ENCODE data around the gene KLK10.

Gene KLK10

GRCh38 chr19:51022526-51022925, 3.0 kb upstream of the KLK10 start:
- H3K4me3 ChIP-seq (replicated peaks; ENCODE audit: low read depth, low read length), result no peak overlapping the region
- no peak for TF ChIP-seq CTCF (IDR thresholded peaks at IDR 0.05; ENCODE audit: low read depth, low read length, missing control alignments)
- no peak for DNase-seq (ENCODE audit: extremely low read depth, low read depth)

GRCh38 chr19:51020988-51021651, 1.6 kb upstream of the KLK10 start:
- H3K4me3 ChIP-seq (replicated peaks; ENCODE audit: low read depth, low read length), result no peak overlapping the region
- peak; percentile 57 for TF ChIP-seq CTCF (IDR thresholded peaks at IDR 0.05; ENCODE audit: low read depth, low read length, missing control alignments)
- peak; percentile 5 for DNase-seq (ENCODE audit: extremely low read depth, low read depth)

GRCh38 chr19:51018745-51019543, 565 bp downstream of the KLK10 start:
- DNase-seq (ENCODE audit: extremely low read depth, low read depth), result no peak
- no peak overlapping the region for H3K4me3 ChIP-seq (replicated peaks; ENCODE audit: low read depth, low read length)
- TF ChIP-seq CTCF (IDR thresholded peaks at IDR 0.05; ENCODE audit: low read depth, low read length, missing control alignments), result no peak

- TF ChIP-seq CTCF (IDR thresholded peaks at IDR 0.05; ENCODE audit: low read depth, low read length, missing control alignments), result peak; percentile 69
- H3K4me3 ChIP-seq (replicated peaks; ENCODE audit: low read depth, low read length), result no peak overlapping the region
- DNase-seq (ENCODE audit: extremely low read depth, low read depth), result peak; percentile 4
Observed at GRCh38 chr19:51016798-51017683, 2.5 kb downstream of the KLK10 start.

- DNase-seq (ENCODE audit: extremely low read depth, low read depth), result no peak
- TF ChIP-seq CTCF (IDR thresholded peaks at IDR 0.05; ENCODE audit: low read depth, low read length, missing control alignments), result no peak
- no peak overlapping the region for H3K4me3 ChIP-seq (replicated peaks; ENCODE audit: low read depth, low read length)
Observed at GRCh38 chr19:51015691-51016267, 3.7 kb downstream of the KLK10 start.

- H3K4me3 ChIP-seq (replicated peaks; ENCODE audit: low read depth, low read length), result no peak overlapping the region
- no peak for DNase-seq (ENCODE audit: extremely low read depth, low read depth)
- no peak for TF ChIP-seq CTCF (IDR thresholded peaks at IDR 0.05; ENCODE audit: low read depth, low read length, missing control alignments)
Observed at GRCh38 chr19:51014242-51014641, 5.3 kb downstream of the KLK10 start.

Measured in HFF-Myc (cell line).